NCI-H82 treated with DMSO at 0.1 percent for 48 hours (cell line): ENCODE data around the gene EPHA2.

ENCODE experiments used
- DNase-seq: peaks from one replicate; lab custom pipeline; 2025; ENCODE audit not compliant: unreplicated experiment; lab: John Stamatoyannopoulos, UW

Gene EPHA2

DNA sequence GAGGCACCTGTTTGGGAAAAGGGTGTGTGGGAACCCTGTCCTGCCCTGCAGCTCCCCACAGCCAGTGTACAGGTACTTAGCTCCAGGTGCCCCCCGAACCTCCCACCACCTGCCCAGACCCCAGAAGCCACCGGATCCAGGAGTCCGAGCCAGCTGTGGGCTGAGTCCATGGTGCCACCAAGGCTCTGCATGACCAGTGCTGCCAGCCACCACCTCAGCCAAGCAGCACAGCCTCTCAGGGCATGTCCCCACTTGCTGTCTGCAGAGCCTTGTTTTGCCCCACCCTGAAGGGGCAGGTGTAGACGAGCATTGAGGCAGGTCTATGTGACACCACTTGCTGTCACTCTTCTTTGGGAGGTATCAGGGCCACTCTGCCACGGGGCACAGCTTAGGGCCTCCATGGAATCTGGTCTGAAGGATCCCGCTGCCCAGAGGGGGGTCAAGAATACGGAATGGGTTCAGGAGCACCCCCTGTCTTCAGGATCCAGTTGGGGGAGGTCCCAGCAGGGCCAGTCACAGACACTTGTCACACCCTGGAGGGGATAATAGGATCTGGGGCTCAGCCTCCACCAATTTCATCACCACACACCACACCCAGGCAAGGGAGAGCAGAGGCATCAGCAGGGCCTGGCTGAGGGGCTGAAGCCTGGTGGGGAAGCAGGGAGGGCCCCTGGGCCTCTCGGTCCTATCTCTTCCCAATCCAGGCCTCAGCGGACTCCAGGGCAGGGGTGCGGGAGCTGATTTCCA is 28.9 kb upstream of the EPHA2 start:
- DNase-seq, result no peak

DNA sequence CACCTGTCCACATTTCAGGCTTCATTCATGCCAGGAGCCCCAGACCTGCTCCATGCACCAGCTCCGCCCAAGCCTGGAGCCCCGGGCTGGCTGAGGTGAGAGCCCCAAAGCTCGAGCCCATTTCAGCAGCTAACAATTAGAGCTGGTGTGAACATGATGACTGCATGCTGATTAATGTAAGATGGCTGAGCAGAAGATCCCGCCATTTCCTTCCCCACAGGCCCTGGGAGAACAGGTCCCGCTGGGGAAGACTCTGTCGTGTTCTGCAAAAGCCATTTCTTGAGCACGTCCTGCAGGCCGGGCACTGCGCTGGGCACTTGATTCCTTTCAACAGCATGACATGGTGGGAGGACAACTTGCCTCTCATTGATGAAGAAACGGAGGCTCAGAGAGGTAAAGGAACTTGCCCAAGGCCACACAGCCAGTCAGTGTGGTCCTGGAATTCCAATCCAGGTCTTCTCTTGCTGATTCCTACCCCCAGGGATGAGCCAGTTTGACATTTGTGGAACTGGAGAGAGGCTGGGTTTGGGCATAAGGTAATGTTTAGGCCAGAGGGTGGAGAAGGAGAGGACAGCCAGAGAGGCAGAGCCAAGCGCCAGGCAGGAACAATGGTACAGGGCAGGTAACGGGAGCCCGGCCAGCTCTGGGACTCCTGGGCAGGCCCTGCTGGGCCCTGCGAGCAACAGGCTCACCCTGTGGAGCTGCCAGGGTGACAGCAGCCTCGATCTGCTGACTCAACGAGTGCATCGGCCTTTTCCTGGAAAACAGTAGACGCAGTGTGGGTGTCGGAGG is 28.1 kb upstream of the EPHA2 start:
- no peak for DNase-seq

DNA sequence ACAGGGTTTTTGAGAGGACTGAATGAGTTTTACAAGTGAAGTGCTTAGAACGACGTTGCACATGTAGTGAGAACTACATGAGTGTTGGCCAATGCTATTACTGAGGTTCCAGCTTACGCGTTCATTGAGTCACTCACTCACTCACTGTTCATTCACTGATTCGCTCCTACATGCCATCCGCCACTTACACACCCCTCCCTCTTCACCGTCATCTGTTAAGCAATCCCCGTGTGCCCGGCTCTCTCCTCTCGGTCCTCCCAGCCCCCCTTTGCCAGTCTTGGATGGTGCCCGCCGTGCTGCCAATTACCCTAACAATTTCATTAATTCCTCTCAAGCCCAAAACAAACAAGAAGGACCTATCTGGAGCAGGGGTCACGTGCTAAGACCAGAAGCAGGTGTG is 27.3 kb upstream of the EPHA2 start:
- DNase-seq, result no peak

DNA sequence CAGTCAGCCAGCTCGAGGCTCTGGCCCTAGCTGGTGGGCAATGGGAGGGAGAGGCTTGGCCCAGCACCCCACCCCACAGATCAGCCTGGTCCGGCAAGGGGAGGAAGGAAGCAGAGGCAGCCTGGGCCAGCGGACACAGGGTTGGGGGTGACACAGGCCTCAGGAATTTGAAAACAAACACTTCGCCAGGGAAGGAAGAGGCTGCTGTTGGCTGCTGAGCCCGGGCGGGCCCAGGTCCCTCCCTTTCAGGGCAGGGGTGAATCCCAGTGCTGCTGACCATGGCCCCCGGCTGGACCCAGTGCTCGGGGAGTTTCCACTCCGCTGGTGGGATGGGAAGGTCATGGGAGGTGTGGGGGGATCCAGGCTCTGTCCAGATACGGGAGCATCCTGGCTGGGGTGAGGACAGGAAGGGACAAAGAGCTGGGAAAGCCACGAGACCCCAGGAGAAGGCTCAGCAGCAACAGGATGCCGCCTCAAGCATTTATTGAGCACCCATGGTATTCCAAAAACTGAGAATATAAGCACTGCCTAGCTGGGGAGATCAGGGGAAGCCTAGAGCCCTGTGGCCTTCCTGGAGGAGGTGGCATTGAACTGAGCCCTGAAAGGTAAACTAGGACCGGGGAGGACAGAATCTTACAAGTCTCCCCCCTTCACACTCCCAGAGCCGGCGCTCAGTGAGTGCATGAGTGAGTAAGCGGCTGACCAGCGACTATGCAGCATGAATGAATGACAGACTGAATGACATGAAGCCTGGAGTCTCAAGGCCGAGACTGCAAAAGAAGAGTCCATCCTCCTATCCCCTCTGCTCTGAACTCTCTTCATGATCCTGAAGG is 26.2 kb upstream of the EPHA2 start:
- DNase-seq, result no peak

- DNase-seq, result no peak
Observed at GRCh38 chr1:16180291-16180824, 24.5 kb upstream of the EPHA2 start.

GRCh38 chr1:16178596-16179497 is 23.0 kb upstream of the EPHA2 start:
- DNase-seq, result no peak

- no peak for DNase-seq
Observed at GRCh38 chr1:16177306-16177705, 21.4 kb upstream of the EPHA2 start.

GRCh38 chr1:16176653-16177052 is 20.8 kb upstream of the EPHA2 start:
- DNase-seq, result no peak

GRCh38 chr1:16175610-16176553 is 20.0 kb upstream of the EPHA2 start:
- DNase-seq, result no peak

- no peak for DNase-seq
Observed at GRCh38 chr1:16174886-16175598, 19.2 kb upstream of the EPHA2 start.

GRCh38 chr1:16174261-16174868 is 18.5 kb upstream of the EPHA2 start:
- no peak for DNase-seq

DNA sequence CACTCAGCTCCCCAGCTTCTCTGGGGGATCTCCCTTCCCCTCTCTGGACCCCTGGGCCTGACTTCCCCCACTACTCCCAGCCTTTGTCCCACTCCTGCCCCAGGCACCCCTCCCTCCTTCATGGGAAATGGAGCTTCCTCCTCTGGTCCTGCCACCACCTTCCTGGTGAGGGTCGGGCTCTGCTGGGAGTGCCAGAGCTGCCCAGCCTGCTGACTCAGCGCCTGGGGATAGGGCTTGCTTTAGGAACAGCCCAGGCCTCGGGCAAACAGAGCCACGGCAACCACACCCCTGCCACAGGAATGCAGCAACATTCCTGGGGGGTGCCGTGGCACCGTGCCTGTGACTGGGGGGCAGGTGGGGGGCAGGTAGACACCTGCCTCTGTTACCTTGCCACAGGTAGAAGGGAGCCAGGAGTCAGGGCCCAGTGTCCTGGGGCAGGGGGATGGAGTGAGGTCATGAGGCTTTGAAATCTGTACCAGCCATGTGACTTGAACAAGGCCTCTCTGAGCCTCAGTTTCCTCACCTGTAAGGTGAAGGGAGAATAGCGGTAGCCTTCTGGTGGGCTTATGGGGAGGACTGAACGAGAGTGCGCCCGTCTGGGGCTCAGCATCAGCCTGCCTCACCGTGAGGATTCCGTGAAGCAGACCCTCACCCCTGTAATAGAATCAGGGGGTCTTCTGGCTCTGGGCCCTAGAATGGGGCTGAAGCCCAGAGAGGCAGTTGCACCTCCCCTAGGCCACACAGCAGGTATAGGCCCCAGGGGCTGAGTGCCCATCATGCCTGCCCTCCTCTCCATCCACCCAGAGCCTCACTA is 17.8 kb upstream of the EPHA2 start:
- DNase-seq, result no peak

DNA sequence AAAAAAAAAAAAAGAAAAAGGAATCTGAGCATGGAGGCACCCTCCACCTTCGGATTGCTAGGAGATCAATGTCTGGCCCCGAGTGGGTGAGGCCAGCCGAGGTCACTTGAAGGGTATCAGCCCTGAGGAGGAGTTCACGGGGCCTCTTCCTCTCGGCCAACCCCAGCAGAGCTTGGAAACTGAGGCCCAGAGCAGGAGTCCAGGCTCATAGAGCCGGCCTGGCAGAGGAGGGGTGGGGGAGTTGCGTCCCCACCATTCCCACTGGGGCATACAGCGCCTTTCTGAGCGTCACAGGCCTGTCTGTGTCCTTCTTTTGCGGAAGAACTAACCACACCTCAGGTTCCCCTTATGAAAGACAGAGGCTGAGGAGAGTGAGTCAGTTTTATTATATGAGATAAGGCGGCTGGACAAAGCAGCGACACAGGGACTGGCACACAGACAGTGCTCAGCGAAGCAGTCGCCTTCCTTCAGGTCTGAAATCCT is 17.1 kb upstream of the EPHA2 start:
- no peak for DNase-seq

DNA sequence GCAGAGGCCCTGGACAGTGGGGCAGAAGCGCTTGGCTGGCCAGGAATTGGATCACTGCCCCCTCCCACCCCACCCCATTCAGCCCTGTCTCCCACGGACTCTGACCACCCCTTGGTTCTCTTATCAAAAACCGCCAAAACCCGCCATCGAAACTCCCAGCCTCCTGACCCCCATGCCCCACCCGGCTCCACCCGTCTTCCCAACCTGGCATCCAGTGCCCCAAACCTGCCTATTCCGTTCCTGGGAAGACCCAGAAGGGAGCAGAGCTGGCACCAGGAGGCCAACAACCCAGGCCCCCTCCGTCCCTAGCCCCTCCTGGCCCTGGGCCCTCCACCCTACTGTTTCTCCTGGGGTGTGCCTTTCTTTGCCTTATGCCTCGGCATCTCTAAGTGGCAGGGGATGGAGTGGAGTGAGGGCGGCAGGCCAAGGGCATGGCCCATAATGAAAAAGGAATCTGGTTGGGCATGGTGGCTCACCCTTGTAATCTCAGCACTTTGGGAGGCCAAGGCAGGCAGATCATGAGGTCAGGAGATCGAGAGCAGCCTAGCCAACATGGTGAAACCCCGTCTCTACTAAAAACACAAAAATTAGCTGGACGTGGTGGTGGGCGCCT is 16.5 kb upstream of the EPHA2 start:
- DNase-seq, result no peak

DNA sequence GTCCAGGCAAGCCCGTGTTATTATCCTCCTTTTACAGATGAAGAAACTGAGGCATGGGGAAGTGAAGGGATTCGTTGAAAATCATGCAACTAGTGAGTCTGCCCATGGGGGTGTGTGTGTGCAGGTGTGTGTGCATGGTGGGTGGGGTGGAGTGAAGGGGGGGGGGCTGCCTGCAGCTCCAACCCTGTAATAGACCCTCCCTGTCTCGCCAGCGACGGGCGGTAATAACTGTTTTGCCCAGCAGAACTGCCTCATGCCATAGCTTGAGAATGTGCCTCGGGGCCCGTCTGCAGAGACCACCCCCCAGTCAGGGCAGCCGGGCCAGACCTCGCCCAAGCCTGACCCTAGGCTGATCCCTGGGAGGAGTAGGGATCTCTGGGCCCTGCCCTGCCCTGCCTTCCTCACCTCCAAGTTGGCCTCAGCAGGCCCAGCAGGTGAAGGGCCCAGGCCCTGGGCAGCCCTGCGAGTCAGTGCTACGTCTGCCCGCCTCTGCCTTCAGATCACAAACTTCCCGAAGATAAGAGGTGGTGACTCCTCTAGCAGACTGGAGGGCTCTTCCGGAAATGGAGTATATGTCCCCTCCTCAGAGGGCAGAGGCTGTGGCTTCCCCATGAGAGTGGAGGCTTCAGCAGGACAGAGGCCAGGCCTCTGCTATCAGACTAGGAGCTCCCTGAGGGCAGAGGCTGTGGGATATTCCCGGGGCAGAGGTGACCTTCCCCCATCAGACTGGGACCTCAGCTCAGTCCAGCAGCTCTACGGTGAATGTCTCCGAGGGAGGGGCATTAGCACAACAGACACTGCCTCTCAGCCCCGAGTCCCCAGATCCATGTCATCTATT is 15.7 kb upstream of the EPHA2 start:
- DNase-seq, result no peak

DNA sequence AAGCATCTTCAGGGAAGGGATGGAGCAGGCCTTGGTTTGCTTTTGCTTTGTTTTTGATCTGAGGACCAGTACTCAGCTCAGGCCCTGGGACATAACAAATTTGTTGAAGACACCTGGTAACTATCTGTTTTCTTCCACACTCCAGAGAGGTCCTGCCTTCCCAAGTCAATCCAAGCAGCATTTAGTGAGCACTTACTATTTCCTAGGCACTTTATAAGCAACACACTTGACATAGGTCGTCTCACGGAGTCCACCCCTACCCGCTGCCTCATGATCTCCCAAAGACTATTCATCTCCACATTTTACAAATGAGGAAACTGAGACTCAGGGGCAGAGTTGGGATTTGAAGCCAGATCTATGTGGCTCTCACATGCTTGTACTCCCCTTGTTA is 14.4 kb upstream of the EPHA2 start:
- no peak for DNase-seq
